ENCODE results near the gene AGO3. TPM values are rescaled to one million over a fixed set of nuclear protein-coding genes. Genes with fewer than 3 reads are reported as not detected.

AGO3 gene
- total RNA-seq, 1 donor from 2014 or later, result 32.7 TPM

GRCh38 chr1:36080801-36081200 is 149.9 kb downstream of the AGO3 start:
- DNase-seq, result no peak
- Mint-ChIP-seq H3K9me3 (ENCODE audit: unreplicated experiment) (no peaks in the 10 kb centered on the region), H3K36me3 (ENCODE audit: unreplicated experiment) (no peaks in the 10 kb centered on the region), H3K4me3 (ENCODE audit: unreplicated experiment) (no peak overlapping the region), H3K27ac (ENCODE audit: unreplicated experiment) (no peak overlapping the region), H3K4me1 (ENCODE audit: low read depth, unreplicated experiment) (no peaks in the 10 kb centered on the region), H3K27me3 (ENCODE audit: unreplicated experiment) (peaks cover 2% of the 10 kb centered on the region)
- TF ChIP-seq CTCF (IDR thresholded peaks at IDR 0.05; ENCODE audit: partially characterized antibody, unreplicated experiment), result no peak

- Mint-ChIP-seq H3K36me3 (ENCODE audit: unreplicated experiment) (no peaks in the 10 kb centered on the region), H3K27ac (ENCODE audit: unreplicated experiment) (no peak overlapping the region), H3K4me1 (ENCODE audit: low read depth, unreplicated experiment) (no peaks in the 10 kb centered on the region), H3K4me3 (ENCODE audit: unreplicated experiment) (no peak overlapping the region), H3K9me3 (ENCODE audit: unreplicated experiment) (no peaks in the 10 kb centered on the region), H3K27me3 (ENCODE audit: unreplicated experiment) (peaks cover 9% of the 10 kb centered on the region)
- no peak for DNase-seq
- TF ChIP-seq CTCF (IDR thresholded peaks at IDR 0.05; ENCODE audit: partially characterized antibody, unreplicated experiment), result no peak
Measured at GRCh38 chr1:36081926-36082485, 151.1 kb downstream of the AGO3 start.

DNA sequence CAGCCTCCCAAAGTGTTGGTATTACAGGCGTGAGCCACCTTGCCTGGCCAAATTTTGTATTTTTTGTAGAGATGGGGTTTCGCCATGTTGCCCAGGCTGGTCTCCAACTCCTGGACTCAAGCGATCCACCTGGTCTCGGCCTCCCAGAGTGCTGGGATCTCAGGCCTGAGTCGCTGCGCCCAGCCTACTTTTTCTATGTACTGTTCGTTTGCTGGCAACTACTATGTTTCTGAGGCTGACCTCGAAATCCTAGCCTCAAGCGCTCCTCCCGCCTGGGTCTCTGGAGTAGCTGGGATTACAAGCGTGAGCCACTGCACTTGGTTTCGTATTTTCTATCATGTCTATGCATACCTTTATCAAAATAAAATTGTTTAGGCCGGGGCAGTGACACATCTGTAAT is 152.3 kb downstream of the AGO3 start:
- Mint-ChIP-seq H3K9me3 (ENCODE audit: unreplicated experiment) (no peaks in the 10 kb centered on the region), H3K27ac (ENCODE audit: unreplicated experiment) (no peak overlapping the region), H3K27me3 (ENCODE audit: unreplicated experiment) (peaks cover 9% of the 10 kb centered on the region), H3K4me3 (ENCODE audit: unreplicated experiment) (peak overlapping the region; percentile 63), H3K4me1 (ENCODE audit: low read depth, unreplicated experiment) (no peaks in the 10 kb centered on the region), H3K36me3 (ENCODE audit: unreplicated experiment) (no peaks in the 10 kb centered on the region)
- TF ChIP-seq CTCF (IDR thresholded peaks at IDR 0.05; ENCODE audit: partially characterized antibody, unreplicated experiment), result no peak
- no peak for DNase-seq

- Mint-ChIP-seq H3K27me3 (ENCODE audit: unreplicated experiment) (peaks cover 9% of the 10 kb centered on the region), H3K36me3 (ENCODE audit: unreplicated experiment) (no peaks in the 10 kb centered on the region), H3K27ac (ENCODE audit: unreplicated experiment) (no peak within 1 kb of the TSS), H3K4me3 (ENCODE audit: unreplicated experiment) (peak within 1 kb of the TSS; percentile 79), H3K4me1 (ENCODE audit: low read depth, unreplicated experiment) (no peaks in the 10 kb centered on the region), H3K9me3 (ENCODE audit: unreplicated experiment) (no peaks in the 10 kb centered on the region)
- DNase-seq, result peak; percentile 79
- TF ChIP-seq CTCF (IDR thresholded peaks at IDR 0.05; ENCODE audit: partially characterized antibody, unreplicated experiment), result no peak
Measured at GRCh38 chr1:36083635-36084496, 153.0 kb downstream of the AGO3 start, which contains the start of gene TEKT2. Gene TEKT2 (plus strand): TSS chr1:36084094. CDS start chr1:36084922, 828 bp downstream.
